ENCODE results near the gene GAL3ST3. TPM values are rescaled to one million over a fixed set of nuclear protein-coding genes. Genes with fewer than 3 reads are reported as not detected.
A peak's percentile ranks its signal among the peaks of the same experiment; 100 is the strongest.
"Not testable (repeated sequence)": the region's sequence is repeated elsewhere in the genome, so short reads cannot be mapped to it uniquely, and the experiment has no call there.

GAL3ST3 gene, protein sequence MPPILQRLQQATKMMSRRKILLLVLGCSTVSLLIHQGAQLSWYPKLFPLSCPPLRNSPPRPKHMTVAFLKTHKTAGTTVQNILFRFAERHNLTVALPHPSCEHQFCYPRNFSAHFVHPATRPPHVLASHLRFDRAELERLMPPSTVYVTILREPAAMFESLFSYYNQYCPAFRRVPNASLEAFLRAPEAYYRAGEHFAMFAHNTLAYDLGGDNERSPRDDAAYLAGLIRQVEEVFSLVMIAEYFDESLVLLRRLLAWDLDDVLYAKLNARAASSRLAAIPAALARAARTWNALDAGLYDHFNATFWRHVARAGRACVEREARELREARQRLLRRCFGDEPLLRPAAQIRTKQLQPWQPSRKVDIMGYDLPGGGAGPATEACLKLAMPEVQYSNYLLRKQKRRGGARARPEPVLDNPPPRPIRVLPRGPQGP
- total RNA-seq = under 1 TPM; 0.36 to 0.42 TPM

GRCh38 chr11:66048547-66049323 is at the start of gene GAL3ST3:
Gene GAL3ST3 (minus strand): TSS chr11:66049161. CDS start chr11:66045415, 3,746 bp downstream.
- Mint-ChIP-seq H3K27ac (no peak within 1 kb of the TSS), H3K27me3 (ENCODE audit: low read depth) (peaks cover 17% of the 10 kb centered on the region), H3K9me3 (no peaks in the 10 kb centered on the region), H3K4me1 (ENCODE audit: low read depth) (peaks cover 50% of the 10 kb centered on the region), H3K36me3 (ENCODE audit: insufficient read depth in 2 of 2) (peaks cover 7 to 13% of the 10 kb centered on the region in 2 donors), H3K4me3 (peak within 1 kb of the TSS; percentile 39 to 59)
- DNase-seq (no peak), ATAC-seq (replicated peaks in 1 of 2) (no peak)

GRCh38 chr11:66092125-66092524 is 43.2 kb upstream of the GAL3ST3 start:
- not testable (repeated sequence) for H3K9me3 Mint-ChIP-seq; H3K27me3 Mint-ChIP-seq (ENCODE audit: low read depth); ATAC-seq (replicated peaks in 1 of 2); DNase-seq; H3K27ac Mint-ChIP-seq; H3K4me3 Mint-ChIP-seq
- H3K36me3 Mint-ChIP-seq (ENCODE audit: insufficient read depth in 2 of 2) = peaks cover 2 to 11% of the 10 kb centered on the region in 2 donors
- H3K4me1 Mint-ChIP-seq (ENCODE audit: low read depth) = peaks cover 27% of the 10 kb centered on the region

DNA sequence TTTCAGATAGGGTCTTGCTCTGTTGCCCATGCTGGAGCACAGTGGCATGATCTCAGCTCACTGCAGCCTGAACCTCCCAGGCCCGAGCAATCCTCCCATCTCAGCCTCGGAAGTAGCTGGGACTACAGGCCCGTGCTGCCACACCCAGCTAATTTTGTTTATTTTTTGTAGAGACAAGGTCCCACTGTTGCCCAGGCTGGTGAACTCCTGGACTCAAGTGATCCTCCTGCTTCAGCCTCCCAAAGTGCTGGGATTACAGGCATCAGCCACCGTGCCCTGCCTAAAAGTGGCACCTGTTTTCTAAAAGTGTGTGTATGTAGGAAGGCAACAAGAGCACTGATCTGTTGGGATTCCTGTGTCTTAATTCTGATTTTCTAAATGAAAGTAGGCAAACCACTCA is 41.3 kb upstream of the GAL3ST3 start:
- Mint-ChIP-seq H3K4me1 (ENCODE audit: low read depth) (peaks cover 37% of the 10 kb centered on the region), H3K27ac (peak overlapping the region; percentile 75)

GRCh38 chr11:66089067-66089466 is 40.1 kb upstream of the GAL3ST3 start:
- Mint-ChIP-seq H3K4me3 (no peak overlapping the region), H3K36me3 (ENCODE audit: insufficient read depth in 2 of 2) (peaks cover 2 to 12% of the 10 kb centered on the region in 2 donors), H3K27ac (no peak overlapping the region), H3K9me3 (no peaks in the 10 kb centered on the region), H3K27me3 (ENCODE audit: low read depth) (no peaks in the 10 kb centered on the region), H3K4me1 (ENCODE audit: low read depth) (peaks cover 49% of the 10 kb centered on the region)
- no peak for ATAC-seq (replicated peaks in 1 of 2)
- DNase-seq = no peak

More for the DNA sequence above, 41.3 kb upstream of the GAL3ST3 start:
- H3K9me3 Mint-ChIP-seq = no peaks in the 10 kb centered on the region
- no peaks in the 10 kb centered on the region for H3K27me3 Mint-ChIP-seq (ENCODE audit: low read depth)
- no peak for DNase-seq
- H3K4me3 Mint-ChIP-seq = no peak overlapping the region
- peaks cover 2 to 11% of the 10 kb centered on the region in 2 donors for H3K36me3 Mint-ChIP-seq (ENCODE audit: insufficient read depth in 2 of 2)
- no peak for ATAC-seq (replicated peaks in 1 of 2)

- no peak for DNase-seq
- H3K27me3 Mint-ChIP-seq (ENCODE audit: low read depth) = no peaks in the 10 kb centered on the region
- peaks cover 0 to 6% of the 10 kb centered on the region in 2 donors for H3K36me3 Mint-ChIP-seq (ENCODE audit: insufficient read depth in 2 of 2)
- no peak for ATAC-seq (replicated peaks in 1 of 2)
- H3K9me3 Mint-ChIP-seq = no peaks in the 10 kb centered on the region
- H3K4me1 Mint-ChIP-seq (ENCODE audit: low read depth) = peaks cover 67% of the 10 kb centered on the region
- H3K27ac Mint-ChIP-seq = no peak overlapping the region
- no peak overlapping the region for H3K4me3 Mint-ChIP-seq
Observed at GRCh38 chr11:66087148-66087908, 38.4 kb upstream of the GAL3ST3 start.

DNA sequence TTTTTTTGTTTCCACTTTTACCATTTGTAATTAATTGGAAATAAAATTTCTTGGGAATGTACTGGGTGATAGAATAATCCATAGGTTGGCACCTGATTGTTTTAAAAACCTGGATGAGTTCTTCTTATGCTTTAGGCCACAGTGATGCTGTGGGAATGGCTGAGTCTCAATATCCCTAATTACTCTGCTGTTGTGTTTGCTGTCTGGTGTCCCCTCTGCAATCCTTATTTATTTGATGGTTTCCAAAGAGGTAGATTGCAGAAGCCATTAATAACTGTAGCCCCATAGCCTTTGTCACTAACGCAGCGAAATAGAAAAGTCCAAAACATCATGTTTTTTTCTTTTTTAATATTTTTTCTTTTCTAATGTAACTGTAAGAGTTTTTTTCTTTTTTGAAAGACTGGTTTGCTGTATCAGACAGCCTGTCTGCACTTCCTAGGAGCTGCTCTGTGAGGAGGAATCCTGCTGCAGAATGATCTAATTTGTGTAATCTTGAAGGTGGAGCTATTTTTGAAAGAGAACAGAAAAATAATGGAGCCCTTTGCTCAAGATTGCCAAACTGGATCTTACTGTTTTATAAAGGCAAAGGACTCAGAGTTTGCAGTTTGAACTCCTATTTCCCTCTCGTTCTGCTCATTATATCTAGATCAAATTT is 36.0 kb upstream of the GAL3ST3 start:
- H3K9me3 Mint-ChIP-seq = no peaks in the 10 kb centered on the region
- H3K27me3 Mint-ChIP-seq (ENCODE audit: low read depth) = no peaks in the 10 kb centered on the region
- no peak for DNase-seq
- peak overlapping the region; percentile 92 for H3K27ac Mint-ChIP-seq
- peaks cover 80% of the 10 kb centered on the region for H3K4me1 Mint-ChIP-seq (ENCODE audit: low read depth)
- ATAC-seq (replicated peaks in 1 of 2) = no peak
- no peak overlapping the region for H3K4me3 Mint-ChIP-seq
- H3K36me3 Mint-ChIP-seq (ENCODE audit: insufficient read depth in 2 of 2) = peaks cover 0 to 2% of the 10 kb centered on the region in 2 donors

GRCh38 chr11:66083767-66084166 is 34.8 kb upstream of the GAL3ST3 start:
- no peak for ATAC-seq (replicated peaks in 1 of 2)
- peaks cover 2 to 4% of the 10 kb centered on the region in 2 donors for H3K36me3 Mint-ChIP-seq (ENCODE audit: insufficient read depth in 2 of 2)
- peak overlapping the region; percentile 92 for H3K27ac Mint-ChIP-seq
- no peaks in the 10 kb centered on the region for H3K9me3 Mint-ChIP-seq
- no peaks in the 10 kb centered on the region for H3K27me3 Mint-ChIP-seq (ENCODE audit: low read depth)
- H3K4me3 Mint-ChIP-seq = peak overlapping the region in 1 of 2 donors; percentile 5
- no peak for DNase-seq
- H3K4me1 Mint-ChIP-seq (ENCODE audit: low read depth) = peaks cover 87% of the 10 kb centered on the region

GRCh38 chr11:66082946-66083698 is 34.2 kb upstream of the GAL3ST3 start:
- Mint-ChIP-seq H3K9me3 (no peaks in the 10 kb centered on the region), H3K4me1 (ENCODE audit: low read depth) (peaks cover 87% of the 10 kb centered on the region), H3K4me3 (peak overlapping the region in 1 of 2 donors; percentile 5), H3K27me3 (ENCODE audit: low read depth) (no peaks in the 10 kb centered on the region), H3K36me3 (ENCODE audit: insufficient read depth in 2 of 2) (peaks cover 2 to 6% of the 10 kb centered on the region in 2 donors), H3K27ac (peak overlapping the region; percentile 92)
- DNase-seq (no peak), ATAC-seq (replicated peaks in 1 of 2) (no peak)

GRCh38 chr11:66081505-66081904 is 32.5 kb upstream of the GAL3ST3 start:
- peak overlapping the region; percentile 88 for H3K27ac Mint-ChIP-seq
- peaks cover 87% of the 10 kb centered on the region for H3K4me1 Mint-ChIP-seq (ENCODE audit: low read depth)
- peak overlapping the region; percentile 88 to 92 for H3K4me3 Mint-ChIP-seq
- H3K9me3 Mint-ChIP-seq = no peaks in the 10 kb centered on the region
- H3K27me3 Mint-ChIP-seq (ENCODE audit: low read depth) = no peaks in the 10 kb centered on the region
- H3K36me3 Mint-ChIP-seq (ENCODE audit: insufficient read depth in 2 of 2) = peaks cover 5 to 7% of the 10 kb centered on the region in 2 donors
- ATAC-seq (replicated peaks in 1 of 2) (peak; percentile 87 to 94), DNase-seq (peak; percentile 76 to 78)

DNA sequence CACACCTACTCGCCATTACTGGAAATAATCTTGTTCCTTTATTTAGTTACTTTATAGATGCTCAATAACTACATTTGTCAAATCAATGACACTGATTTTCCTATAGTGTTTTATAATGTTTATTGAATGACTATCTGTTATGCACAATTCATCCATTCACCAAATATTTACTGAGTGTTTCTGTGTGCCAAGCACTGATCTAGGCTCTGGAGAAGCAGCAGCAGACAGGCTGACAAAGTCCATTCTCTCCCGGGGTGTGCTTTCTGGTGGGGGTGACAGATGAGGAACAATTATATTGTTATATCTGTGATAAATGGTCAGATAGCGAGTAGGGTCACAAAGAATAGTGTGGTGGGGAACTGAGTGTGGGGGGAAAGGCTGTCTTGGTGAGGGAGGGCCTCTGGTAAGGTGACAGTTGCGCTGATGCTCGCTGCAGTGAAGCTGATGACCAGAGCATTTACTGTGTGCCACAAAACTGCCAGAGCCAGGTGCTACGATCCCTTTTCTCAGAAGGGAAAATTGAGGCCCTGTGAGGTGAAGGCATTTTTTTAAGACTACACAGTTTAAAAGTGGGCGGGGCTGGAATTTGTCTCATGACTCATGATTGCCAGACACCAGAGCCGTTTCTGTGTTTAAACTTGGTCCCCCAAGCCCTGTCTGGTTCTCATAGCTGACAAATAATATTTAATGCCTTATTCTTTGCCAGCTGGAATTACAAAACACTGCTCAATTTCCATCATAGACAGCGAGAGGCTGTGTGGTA is 31.3 kb upstream of the GAL3ST3 start:
- ATAC-seq (replicated peaks in 1 of 2) (peak; percentile 60 to 68), DNase-seq (peak; percentile 67 to 73)
- peak overlapping the region; percentile 88 for H3K27ac Mint-ChIP-seq
- peaks cover 89% of the 10 kb centered on the region for H3K4me1 Mint-ChIP-seq (ENCODE audit: low read depth)
- peak overlapping the region; percentile 88 to 92 for H3K4me3 Mint-ChIP-seq
- no peaks in the 10 kb centered on the region for H3K9me3 Mint-ChIP-seq
- no peaks in the 10 kb centered on the region for H3K27me3 Mint-ChIP-seq (ENCODE audit: low read depth)
- H3K36me3 Mint-ChIP-seq (ENCODE audit: insufficient read depth in 2 of 2) = peaks cover 5 to 7% of the 10 kb centered on the region in 2 donors

- not testable (repeated sequence) for H3K27me3 Mint-ChIP-seq (ENCODE audit: low read depth); DNase-seq; ATAC-seq (replicated peaks in 1 of 2); H3K9me3 Mint-ChIP-seq; H3K36me3 Mint-ChIP-seq (ENCODE audit: insufficient read depth in 2 of 2)
- Mint-ChIP-seq H3K27ac (peak overlapping the region; percentile 18), H3K4me3 (peak overlapping the region; percentile 7 to 59), H3K4me1 (ENCODE audit: low read depth) (peaks cover 82% of the 10 kb centered on the region)
Observed at GRCh38 chr11:66078949-66079348, 30.0 kb upstream of the GAL3ST3 start.

All from activated T-cell treated with anti-CD3 and anti-CD28 coated beads, Interleukin-2, amount 50 U/mL, for 72 hours (primary cell).